GM18873 (cell line): ENCODE measurements around the gene EPS8L3.
"Not testable (repeated sequence)": the region's sequence is repeated elsewhere in the genome, so short reads cannot be mapped to it uniquely, and the experiment has no call there.

Experiments used
- ATAC-seq: cut with Tn5 transposase; IDR thresholded peaks from one replicate; pipeline ENCODE4 v1.9.1; 2021; ENCODE audit warnings: mild to moderate bottlenecking, moderate library complexity, moderate number of reproducible peaks; ENCODE audit not compliant: unreplicated experiment, low FRiP score

The EPS8L3 gene

DNA sequence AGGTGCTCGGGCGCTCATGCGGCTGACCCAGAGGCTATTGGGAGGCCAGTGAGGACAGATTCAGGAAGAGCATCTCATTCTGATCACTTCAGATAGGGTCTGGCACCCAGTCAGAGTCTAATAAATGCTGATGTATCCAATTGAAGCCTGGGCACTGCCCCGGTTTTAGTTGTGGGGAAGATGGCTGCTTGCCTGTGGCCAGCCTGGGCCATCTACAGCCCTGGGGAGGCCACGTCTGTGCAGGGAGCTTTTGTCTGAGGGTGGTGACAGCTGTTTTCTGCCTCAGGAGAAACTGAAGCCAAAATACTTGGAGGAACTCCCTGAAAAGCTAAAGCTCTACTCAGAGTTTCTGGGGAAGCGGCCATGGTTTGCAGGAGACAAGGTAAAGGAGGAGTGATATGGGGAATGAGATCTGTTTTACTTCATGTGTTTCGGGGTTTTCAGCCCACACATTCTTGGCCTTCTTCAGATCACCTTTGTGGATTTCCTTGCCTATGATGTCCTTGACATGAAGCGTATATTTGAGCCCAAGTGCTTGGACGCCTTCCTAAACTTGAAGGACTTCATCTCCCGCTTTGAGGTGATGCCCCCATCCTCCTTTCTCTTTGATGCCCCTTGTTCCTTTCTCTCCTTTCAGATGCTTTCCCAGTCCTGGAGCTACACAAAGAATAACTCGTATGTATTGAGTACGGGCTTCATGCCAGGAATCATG is 48.9 kb downstream of the EPS8L3 start:
- ATAC-seq, result no peak

DNA sequence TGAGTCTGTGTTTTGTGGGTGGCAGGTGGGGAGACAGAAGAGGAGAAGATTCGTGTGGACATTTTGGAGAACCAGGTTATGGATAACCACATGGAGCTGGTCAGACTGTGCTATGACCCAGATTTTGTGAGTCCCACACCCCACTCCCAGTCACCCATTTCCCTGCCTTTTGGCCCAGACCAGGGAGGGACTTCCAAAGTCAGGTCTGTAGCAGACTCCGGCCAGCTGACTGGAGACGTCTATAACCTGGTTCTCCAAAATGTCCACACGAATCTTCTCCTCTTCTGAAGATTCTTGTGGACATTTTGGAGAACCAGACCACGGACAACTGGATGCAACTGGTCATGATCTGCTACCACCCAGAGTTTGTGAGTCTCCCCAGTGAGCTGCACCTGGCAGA is 50.1 kb downstream of the EPS8L3 start:
- ATAC-seq, result no peak

DNA sequence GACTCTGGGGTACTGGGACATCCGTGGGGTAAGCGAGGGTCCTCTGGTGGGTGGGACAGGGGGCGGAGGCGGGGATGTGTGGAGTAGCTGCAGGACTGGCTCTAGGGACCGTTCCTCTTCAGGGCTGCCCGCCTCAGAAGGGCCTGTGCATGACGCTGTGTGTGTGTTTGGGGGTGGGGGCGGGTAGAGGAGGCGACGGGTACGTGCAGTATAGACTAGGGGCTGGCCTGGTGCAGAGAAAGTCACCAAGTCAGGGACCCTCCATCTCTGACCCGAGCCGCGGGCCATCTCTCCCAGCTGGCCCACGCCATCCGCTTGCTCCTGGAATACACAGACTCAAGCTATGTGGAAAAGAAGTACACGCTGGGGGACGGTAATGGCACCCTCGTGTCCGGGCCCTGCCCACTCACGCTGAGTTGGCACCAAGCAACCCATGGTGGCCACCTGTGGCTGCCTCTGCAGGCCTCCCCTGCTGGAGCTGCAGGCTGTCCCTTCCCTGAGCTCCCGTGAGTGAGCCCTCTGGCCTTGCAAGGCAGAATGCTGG is 51.3 kb downstream of the EPS8L3 start:
- no peak for ATAC-seq

- ATAC-seq, result not testable (repeated sequence)
These were observed 52.0 kb downstream of the EPS8L3 start, which contains the start of gene GSTM5 for GRCh38 chr1:109711593-109712320. TSS of gene GSTM5 (plus strand) at chr1:109712251. CDS start at chr1:109712313, 62 bp downstream.

DNA sequence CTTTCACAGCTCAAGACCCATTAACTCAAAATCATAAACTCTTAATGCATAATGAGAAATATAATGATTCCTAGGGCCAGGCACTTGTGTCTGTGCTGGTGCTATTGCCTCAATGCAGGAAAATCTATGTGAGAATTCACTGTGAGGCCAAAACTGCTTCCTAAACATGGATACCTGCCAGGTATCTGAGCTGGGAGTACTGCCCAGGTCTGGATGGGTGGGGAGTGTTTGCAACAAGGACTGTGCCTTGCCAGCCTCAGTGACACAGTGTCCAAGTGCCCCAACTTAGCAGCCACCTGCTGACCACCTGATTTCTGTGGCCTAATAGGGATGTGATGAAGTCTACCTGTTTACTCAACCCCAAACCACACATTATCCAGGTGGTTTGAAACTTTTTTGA is 53.9 kb downstream of the EPS8L3 start:
- not testable (repeated sequence) for ATAC-seq

DNA sequence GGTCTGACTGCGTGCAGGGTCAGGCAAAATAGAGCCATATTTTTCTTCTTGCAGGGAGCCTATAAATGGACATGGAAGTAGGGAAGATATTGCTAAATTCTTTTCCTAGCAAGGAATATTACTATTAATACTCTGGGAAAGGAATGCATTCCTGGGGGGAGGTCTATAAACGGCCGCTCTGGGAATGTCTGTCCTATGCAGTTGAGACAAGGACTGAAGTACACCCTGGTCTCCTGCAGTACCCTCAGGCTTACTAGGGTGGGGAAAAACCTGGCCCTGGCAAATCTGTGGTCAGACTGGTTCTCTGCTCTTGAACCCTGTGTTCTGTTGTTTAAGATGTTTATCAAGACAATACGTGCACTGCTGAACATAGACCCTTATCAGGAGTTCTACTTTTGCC is 54.8 kb downstream of the EPS8L3 start:
- ATAC-seq, result not testable (repeated sequence)

DNA sequence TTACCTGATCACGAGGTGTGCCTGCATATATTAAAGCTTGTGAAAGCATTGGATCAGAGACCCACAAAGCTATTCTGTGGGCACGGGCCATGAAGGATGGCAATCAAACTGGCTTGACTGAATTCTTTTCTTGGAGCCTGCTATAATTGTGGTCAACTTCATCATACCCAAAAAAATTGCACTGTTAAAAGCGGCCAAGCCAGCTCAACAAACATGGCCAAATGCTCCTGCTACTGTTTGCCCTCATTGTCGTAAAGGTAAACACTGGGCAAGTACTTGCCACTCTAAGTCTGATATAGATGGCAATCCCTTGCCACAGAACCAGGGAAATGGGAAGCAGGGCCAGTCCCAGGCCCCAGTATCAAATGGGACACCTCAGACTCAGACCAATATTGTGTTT is 58.3 kb downstream of the EPS8L3 start:
- ATAC-seq, result no peak

DNA sequence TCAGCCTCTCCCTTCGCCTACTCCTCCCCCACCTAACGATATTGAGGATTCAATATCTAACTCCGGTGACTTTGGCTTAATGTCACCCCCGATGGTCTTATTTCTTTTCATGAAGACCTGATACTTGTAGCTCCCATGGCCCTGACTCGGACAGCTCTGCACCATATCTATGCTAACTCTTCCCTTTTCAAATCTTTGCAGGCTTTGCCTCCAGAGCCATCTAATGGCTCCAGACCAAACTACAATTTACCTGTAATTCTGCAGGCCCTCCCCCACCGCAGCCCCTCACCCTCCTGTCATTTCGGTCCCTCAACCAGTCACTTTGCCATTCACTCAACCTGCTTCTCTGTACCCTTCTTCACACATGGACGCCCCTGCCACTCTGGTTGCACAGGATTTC is 59.5 kb downstream of the EPS8L3 start:
- ATAC-seq, result no peak

- ATAC-seq, result not testable (repeated sequence)
These were observed 60.8 kb downstream of the EPS8L3 start for GRCh38 chr1:109702940-109703339.
